Testis (tissue), 3 donors: ENCODE data around the gene MS4A5. TPM values are rescaled to one million over a fixed set of nuclear protein-coding genes. Genes with fewer than 3 reads are reported as not detected.

Experiments used
- DNase-seq: peaks from one replicate; pipeline ENCODE4 v3.0.0-alpha.2; 2019
- H3K27ac ChIP-seq, 2 donors: fragments of 200-600 bp; sonication (generic); one replicate each; pipeline ENCODE4 v1.5.1; 2019
- H3K27me3 ChIP-seq: fragments of 200-600 bp; sonication (generic); one replicate; pipeline ENCODE4 v1.5.1; 2019
- H3K36me3 ChIP-seq: fragments of 200-600 bp; sonication (generic); one replicate; pipeline ENCODE4 v1.5.1; 2017; ENCODE audit warnings: low read depth; ENCODE audit errors: missing control alignments
- H3K4me1 ChIP-seq: fragments of 200-600 bp; sonication (generic); one replicate; pipeline ENCODE4 v1.5.1; 2019
- H3K4me3 ChIP-seq, 2 donors: fragments of 200-600 bp; sonication (generic); one replicate each; pipeline ENCODE4 v1.5.1; 2017 to 2019
- H3K9me3 ChIP-seq: fragments of 200-600 bp; sonication (generic); one replicate; pipeline ENCODE4 v1.5.1; 2017
- POLR2A ChIP-seq: fragments of 450-650 bp; IDR thresholded peaks from one replicate; pipeline ENCODE4 v1.6.1; 2017; ENCODE audit warnings: antibody characterized with exemption, mild to moderate bottlenecking, moderate library complexity
- WGBS, 2 donors: methylation state at CpG; one replicate each; pipeline ENCODE4 v1.1.5; 2018; 5-methylcytosine and 5-hydroxymethylcytosine counted together
- intact Hi-C: fragments of 100-400 bp; cut with DNase I; formaldehyde crosslinking; loops from one replicate; pipeline ENCODE4 v1.15.1; 2023; ENCODE audit warnings: low total_unique reads
- polyA plus RNA-seq: library from polyadenylated mRNA; stranded (reverse); fragments of 350-450 nt; fragmentation: Illumina TruSeq; extraction: RNeasy Lipid Tissue Mini Kit (QIAGEN cat#74804); gene quantifications from one replicate; pipeline ENCODE4 v1.2.3, GENCODE V29; 2014; ENCODE audit warnings: low read depth, low replicate concordance; ENCODE audit not compliant: insufficient read depth
- total RNA-seq, 2 donors: library from RNA; depleted of rRNA; stranded (reverse); fragments of >200 nt; gene quantifications; one replicate each; pipeline ENCODE4 v1.2.3, GENCODE V29; 2016
- TF ChIP-seq, protein P1 (sequence below), 3 experiments: fragments of 450-650 bp in 2 of 3; fragments of 200-600 bp in 1 of 3; sonication (generic) in 1 of 3; IDR thresholded peaks; one replicate each; pipeline ENCODE4 v1.5.1; 2016 to 2019; ENCODE audit warnings: antibody characterized with exemption in 3 of 3, mild to moderate bottlenecking in 2 of 3, moderate library complexity in 1 of 3

MS4A5 gene
- total and polyA plus RNA-seq, 3 donors from 2014 or later: 17.9 to 71.6 (median 48.1) TPM

DNA sequence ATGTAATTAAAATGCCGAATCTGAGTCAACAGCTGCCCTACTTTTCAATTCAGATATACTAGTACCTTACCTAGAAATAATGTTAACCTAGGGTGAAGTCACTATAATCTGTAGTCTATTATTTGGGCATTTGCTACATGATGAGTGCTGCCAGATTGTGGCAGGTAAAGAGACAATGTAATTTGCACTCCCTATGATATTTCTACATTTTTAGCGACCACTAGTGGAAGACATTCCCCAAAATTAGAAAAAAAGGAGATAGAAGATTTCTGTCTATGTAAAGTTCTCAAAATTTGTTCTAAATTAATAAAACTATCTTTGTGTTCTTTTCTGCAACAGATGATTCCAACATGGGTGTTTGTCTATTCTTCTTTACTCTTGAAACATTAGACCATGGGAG, 40.4 kb downstream of the MS4A5 start:
- no peak overlapping the region for H3K4me3 ChIP-seq
- intact Hi-C loops: no loop called here
- no peaks in the 10 kb centered on the region for H3K9me3 ChIP-seq
- DNase-seq: no peak
- TF ChIP-seq, protein P1, sequence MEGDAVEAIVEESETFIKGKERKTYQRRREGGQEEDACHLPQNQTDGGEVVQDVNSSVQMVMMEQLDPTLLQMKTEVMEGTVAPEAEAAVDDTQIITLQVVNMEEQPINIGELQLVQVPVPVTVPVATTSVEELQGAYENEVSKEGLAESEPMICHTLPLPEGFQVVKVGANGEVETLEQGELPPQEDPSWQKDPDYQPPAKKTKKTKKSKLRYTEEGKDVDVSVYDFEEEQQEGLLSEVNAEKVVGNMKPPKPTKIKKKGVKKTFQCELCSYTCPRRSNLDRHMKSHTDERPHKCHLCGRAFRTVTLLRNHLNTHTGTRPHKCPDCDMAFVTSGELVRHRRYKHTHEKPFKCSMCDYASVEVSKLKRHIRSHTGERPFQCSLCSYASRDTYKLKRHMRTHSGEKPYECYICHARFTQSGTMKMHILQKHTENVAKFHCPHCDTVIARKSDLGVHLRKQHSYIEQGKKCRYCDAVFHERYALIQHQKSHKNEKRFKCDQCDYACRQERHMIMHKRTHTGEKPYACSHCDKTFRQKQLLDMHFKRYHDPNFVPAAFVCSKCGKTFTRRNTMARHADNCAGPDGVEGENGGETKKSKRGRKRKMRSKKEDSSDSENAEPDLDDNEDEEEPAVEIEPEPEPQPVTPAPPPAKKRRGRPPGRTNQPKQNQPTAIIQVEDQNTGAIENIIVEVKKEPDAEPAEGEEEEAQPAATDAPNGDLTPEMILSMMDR (IDR thresholded peaks at IDR 0.05): no peak
- TF ChIP-seq POLR2A: no peak
- H3K27ac ChIP-seq: no peak overlapping the region
- H3K4me1 ChIP-seq: no peaks in the 10 kb centered on the region
- 61 to 62% methylated on average over 2 of the region's 2 CpGs for WGBS, 2 donors
- no peaks in the 10 kb centered on the region for H3K27me3 ChIP-seq
- H3K36me3 ChIP-seq: no peaks in the 10 kb centered on the region

DNA sequence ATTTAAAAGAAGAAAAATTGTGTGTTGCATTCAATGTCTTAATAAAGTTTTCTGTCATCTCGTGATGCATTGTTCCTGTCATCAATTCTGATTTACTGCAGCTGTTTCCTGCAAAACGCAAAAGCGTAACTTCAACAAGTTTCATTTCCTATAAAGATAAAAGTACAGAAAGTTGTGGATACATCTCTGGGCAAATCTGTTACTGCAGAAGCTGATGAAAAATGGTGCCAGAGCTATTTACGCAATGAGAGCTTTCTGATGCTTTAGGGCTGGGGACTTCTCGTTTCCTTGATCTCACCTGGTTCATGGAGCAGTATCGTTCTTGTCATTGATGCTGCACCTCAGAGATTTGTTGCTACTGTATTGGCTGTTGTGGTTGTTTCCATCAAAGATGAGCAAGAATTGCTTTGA, 47.7 kb downstream of the MS4A5 start:
- Histone ChIP-seq H3K27ac (no peak overlapping the region), H3K9me3 (no peaks in the 10 kb centered on the region), H3K4me1 (no peaks in the 10 kb centered on the region), H3K4me3 (no peak overlapping the region), H3K36me3 (no peaks in the 10 kb centered on the region), H3K27me3 (no peaks in the 10 kb centered on the region)
- WGBS, 2 donors: 48 to 68% methylated on average over 6 of the region's 6 CpGs
- TF ChIP-seq, protein P1 (IDR thresholded peaks at IDR 0.05): no peak
- intact Hi-C loops: no loop called here
- no peak for DNase-seq

DNA sequence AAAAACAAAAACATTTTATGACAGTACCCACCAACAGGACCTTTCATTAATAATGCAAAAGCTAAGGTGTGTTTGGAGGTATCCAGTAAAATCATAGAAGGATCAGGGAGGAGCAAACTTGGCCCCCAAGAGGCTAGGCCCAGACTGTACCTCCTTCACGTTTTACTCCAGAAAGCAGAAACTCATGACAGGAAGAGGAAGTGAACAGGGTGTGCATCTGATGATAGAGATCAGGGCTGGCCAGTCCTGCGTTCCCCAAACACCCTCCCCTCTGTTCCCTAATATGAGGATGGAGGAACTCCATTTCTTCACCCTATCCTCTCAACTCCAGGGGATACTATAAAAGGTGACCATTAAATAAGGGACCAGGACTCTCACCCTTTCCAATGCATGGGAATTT, 53.0 kb downstream of the MS4A5 start:
- H3K9me3 ChIP-seq: no peaks in the 10 kb centered on the region
- no peak overlapping the region for H3K4me3 ChIP-seq
- no peaks in the 10 kb centered on the region for H3K4me1 ChIP-seq
- no peak for DNase-seq
- 60 to 67% methylated on average over 1 to 2 of the region's 2 CpGs for WGBS, 2 donors
- no peak for TF ChIP-seq POLR2A
- TF ChIP-seq, protein P1 (IDR thresholded peaks at IDR 0.05): no peak
- H3K27ac ChIP-seq: no peak overlapping the region
- no peaks in the 10 kb centered on the region for H3K36me3 ChIP-seq
- intact Hi-C loops: no loop called here
- no peaks in the 10 kb centered on the region for H3K27me3 ChIP-seq

DNA sequence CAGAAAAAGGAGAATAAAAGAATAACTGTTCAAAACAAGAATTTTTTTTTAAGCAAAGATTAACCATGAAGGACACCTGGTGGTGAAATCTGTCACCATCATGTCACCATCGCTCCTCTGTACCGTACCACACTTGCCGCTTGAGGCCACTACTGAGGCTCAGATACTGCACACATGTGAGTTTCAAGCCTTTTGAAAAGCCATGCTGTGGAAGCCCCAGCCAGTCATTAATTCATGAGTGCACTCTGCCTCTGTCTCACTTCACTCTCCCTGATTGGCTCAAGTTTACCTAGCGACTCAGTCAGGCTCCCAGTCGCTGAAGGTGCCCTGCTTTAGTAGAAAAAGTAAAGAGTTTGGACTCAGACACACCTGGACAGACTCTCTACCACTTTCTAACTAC, 56.6 kb downstream of the MS4A5 start:
- no peaks in the 10 kb centered on the region for H3K36me3 ChIP-seq
- no peaks in the 10 kb centered on the region for H3K4me1 ChIP-seq
- H3K27me3 ChIP-seq: no peaks in the 10 kb centered on the region
- H3K27ac ChIP-seq: no peak overlapping the region
- TF ChIP-seq POLR2A: no peak
- TF ChIP-seq, protein P1 (IDR thresholded peaks at IDR 0.05): no peak
- 82 to 87% methylated on average over 5 of the region's 5 CpGs for WGBS, 2 donors
- intact Hi-C loops: no loop called here
- no peaks in the 10 kb centered on the region for H3K9me3 ChIP-seq
- H3K4me3 ChIP-seq: no peak overlapping the region
- DNase-seq: no peak

DNA sequence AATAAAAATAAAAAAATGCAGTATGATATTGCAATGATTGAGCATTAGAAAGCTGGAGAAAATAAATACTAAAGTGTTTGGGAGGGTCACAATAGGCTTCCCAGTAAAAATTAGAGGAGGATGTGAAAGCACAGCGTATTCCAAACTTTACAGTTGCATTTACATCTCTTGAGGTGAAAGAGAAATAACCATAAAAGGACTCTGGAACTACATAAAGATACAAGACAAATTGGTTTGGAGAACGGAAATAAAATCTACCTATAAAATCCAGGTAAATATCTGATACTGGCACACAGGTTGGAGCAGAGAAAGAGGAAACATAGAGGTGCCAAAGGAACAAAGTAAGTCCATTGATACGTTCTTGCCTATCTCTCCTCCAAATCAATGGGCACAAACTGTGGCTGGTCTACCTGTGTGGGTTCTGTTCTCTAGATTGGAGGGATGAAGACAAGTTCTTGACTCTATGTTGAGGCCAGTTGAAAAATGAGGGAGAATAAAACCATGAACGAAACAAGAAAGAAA, 63.2 kb downstream of the MS4A5 start, which contains the start of gene MS4A12:
Gene MS4A12, plus strand, starts transcription at position 291 of the 522 bp plus-strand sequence. CDS start 4,541 bp downstream, outside the sequence.
- intact Hi-C loops: no loop called here
- H3K27ac ChIP-seq: no peak within 1 kb of the TSS
- no peaks in the 10 kb centered on the region for H3K4me1 ChIP-seq
- H3K36me3 ChIP-seq: no peaks in the 10 kb centered on the region
- H3K27me3 ChIP-seq: no peaks in the 10 kb centered on the region
- H3K4me3 ChIP-seq: no peak within 1 kb of the TSS
- no peaks in the 10 kb centered on the region for H3K9me3 ChIP-seq
- 70 to 75% methylated on average over 4 of the region's 4 CpGs for WGBS, 2 donors
- TF ChIP-seq, protein P1 (IDR thresholded peaks at IDR 0.05): no peak
- no peak for TF ChIP-seq POLR2A
- DNase-seq: no peak
